Retinal pigment epithelial cell (primary cell): Measurements from ENCODE around the gene TAF1B.

Experiments used
- DNase-seq: peaks from one replicate; pipeline ENCODE4 v3.0.0-alpha.2; 2010; ENCODE audit warnings: low read depth
- H3K4me3 ChIP-seq: 2 replicates; pipeline ENCODE4 v1.5.1; 2011; ENCODE audit warnings: mild to moderate bottlenecking, low read length, control low read depth, moderate library complexity
- CTCF ChIP-seq: conservative IDR thresholded peaks from 2 replicates; pipeline ENCODE4 v1.5.1; 2011; ENCODE audit warnings: low read depth, low read length, control low read depth, inconsistent platforms

Gene TAF1B

GRCh38 chr2:9805435-9806297 lies 37.6 kb upstream of the TAF1B start:
- H3K4me3 ChIP-seq = no peak overlapping the region
- TF ChIP-seq CTCF = no peak
- DNase-seq = no peak

- no peak for TF ChIP-seq CTCF
- H3K4me3 ChIP-seq = no peak overlapping the region
- no peak for DNase-seq
These were observed 37.0 kb upstream of the TAF1B start for GRCh38 chr2:9806298-9806610.

GRCh38 chr2:9806656-9807055 lies 36.6 kb upstream of the TAF1B start:
- no peak for DNase-seq
- no peak for TF ChIP-seq CTCF
- H3K4me3 ChIP-seq = no peak overlapping the region

GRCh38 chr2:9807056-9807455 lies 36.2 kb upstream of the TAF1B start:
- no peak overlapping the region for H3K4me3 ChIP-seq
- DNase-seq = no peak
- no peak for TF ChIP-seq CTCF

- DNase-seq = no peak
- no peak for TF ChIP-seq CTCF
- no peak overlapping the region for H3K4me3 ChIP-seq
These were observed 35.5 kb upstream of the TAF1B start for GRCh38 chr2:9807555-9808305.

GRCh38 chr2:9808334-9809063 lies 34.8 kb upstream of the TAF1B start:
- H3K4me3 ChIP-seq = no peak overlapping the region
- no peak for DNase-seq
- no peak for TF ChIP-seq CTCF
